HG03066 (cell line): ENCODE data around the gene METTL9.

ENCODE experiments used
- ATAC-seq: cut with Tn5 transposase; IDR thresholded peaks from one replicate; pipeline ENCODE4 v1.9.1; 2021; ENCODE audit warnings: low read depth; ENCODE audit not compliant: unreplicated experiment

METTL9 gene

GRCh38 chr16:21702276-21702675, 102.9 kb downstream of the METTL9 start:
- ATAC-seq, result no peak

GRCh38 chr16:21703156-21703555, 103.8 kb downstream of the METTL9 start:
- no peak for ATAC-seq

- ATAC-seq, result peak; percentile 87
Measured at GRCh38 chr16:21703589-21704174, 104.3 kb downstream of the METTL9 start.

- ATAC-seq, result no peak
Measured at GRCh38 chr16:21704266-21704665, 104.9 kb downstream of the METTL9 start.

- no peak for ATAC-seq
Measured at GRCh38 chr16:21704733-21705132, 105.4 kb downstream of the METTL9 start.
